Choroid plexus epithelial cell (primary cell): ENCODE results near the gene FCN2.

Source experiments
- DNase-seq: peaks from one replicate; pipeline ENCODE4 v3.0.0-alpha.2; 2010; ENCODE audit warnings: low read depth
- H3K4me3 ChIP-seq: 2 replicates; pipeline ENCODE4 v1.5.1; 2011; ENCODE audit warnings: low read depth, mild to moderate bottlenecking, control low read depth, low read length, moderate library complexity
- TF ChIP-seq, protein P1 (sequence below): conservative IDR thresholded peaks from 2 replicates; pipeline ENCODE4 v1.5.1; 2011; ENCODE audit warnings: low read depth, mild to moderate bottlenecking, control low read depth, inconsistent platforms, low read length, moderate library complexity

The FCN2 gene

DNA sequence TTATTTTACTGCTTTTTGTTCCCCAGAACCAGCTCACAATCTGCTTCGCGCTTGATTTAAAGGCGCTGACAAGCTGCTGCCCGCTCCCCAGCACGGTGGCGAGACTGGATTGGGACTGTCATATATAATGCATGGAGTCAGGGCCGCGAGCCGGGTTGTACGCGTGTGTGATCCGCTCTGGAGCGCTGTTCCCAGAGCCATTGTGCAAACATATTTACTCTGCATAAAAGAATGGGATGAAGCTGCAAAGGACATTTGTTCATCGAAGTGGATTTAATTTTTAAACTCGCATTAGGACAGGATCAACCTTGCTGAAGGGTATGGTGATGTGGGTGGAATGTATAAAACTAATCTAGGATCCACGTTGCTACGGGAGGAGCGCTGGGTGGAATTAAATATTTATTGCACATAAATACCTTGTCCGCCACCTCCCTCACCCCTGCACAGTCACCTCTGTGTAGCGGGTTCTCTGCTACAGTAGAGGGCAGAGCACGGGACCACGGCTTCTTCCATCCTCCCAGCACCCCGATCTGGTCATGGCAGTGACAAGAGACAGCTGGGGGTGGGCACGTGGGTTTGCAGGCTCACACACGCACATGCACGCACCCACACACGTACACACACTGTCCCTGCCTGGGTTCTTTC lies 55.2 kb downstream of the FCN2 start:
- no peak for DNase-seq
- TF ChIP-seq, protein P1, sequence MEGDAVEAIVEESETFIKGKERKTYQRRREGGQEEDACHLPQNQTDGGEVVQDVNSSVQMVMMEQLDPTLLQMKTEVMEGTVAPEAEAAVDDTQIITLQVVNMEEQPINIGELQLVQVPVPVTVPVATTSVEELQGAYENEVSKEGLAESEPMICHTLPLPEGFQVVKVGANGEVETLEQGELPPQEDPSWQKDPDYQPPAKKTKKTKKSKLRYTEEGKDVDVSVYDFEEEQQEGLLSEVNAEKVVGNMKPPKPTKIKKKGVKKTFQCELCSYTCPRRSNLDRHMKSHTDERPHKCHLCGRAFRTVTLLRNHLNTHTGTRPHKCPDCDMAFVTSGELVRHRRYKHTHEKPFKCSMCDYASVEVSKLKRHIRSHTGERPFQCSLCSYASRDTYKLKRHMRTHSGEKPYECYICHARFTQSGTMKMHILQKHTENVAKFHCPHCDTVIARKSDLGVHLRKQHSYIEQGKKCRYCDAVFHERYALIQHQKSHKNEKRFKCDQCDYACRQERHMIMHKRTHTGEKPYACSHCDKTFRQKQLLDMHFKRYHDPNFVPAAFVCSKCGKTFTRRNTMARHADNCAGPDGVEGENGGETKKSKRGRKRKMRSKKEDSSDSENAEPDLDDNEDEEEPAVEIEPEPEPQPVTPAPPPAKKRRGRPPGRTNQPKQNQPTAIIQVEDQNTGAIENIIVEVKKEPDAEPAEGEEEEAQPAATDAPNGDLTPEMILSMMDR, result no peak
- H3K4me3 ChIP-seq, result no peak overlapping the region

DNA sequence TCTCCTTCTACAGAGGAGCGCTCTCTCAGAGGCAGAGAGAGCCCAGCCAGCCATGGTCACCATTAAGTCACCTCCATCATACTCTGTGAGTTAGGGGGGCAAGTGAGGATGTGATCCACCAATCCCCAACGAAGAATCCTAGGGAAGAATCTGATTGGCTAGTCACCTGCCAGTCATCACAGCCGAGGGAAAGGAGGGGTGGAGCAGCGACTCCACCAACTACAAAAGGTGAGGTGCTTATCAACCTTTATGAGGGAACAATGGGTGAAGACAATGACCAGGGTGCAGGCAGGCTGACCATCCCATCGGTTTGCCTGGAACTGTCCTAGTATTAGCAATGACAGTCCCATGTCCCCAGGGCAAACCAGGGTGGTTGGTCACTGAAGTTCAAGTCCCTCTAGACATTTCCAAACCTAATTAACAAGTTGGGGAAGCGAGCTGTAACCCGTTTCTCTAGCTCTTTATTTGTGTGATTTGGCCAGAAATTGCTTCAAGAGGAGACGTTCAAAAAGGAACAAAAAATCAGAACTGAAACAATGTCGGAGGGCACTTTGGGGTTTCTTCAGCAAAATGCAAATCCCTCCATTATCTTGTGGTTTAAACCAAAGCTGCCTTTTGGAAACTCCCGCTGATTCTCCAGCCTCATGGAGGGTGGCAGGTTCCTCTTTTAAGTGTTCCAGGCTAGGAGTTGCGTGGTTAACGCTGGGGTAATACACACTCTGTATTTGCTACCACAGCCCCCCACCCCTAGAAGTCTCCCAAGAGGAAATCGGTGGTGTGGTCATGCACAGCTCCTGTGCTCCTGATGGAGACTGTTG lies 55.9 kb downstream of the FCN2 start:
- TF ChIP-seq, protein P1, result no peak
- DNase-seq, result no peak
- H3K4me3 ChIP-seq, result no peak overlapping the region
